HG03520 (cell line): Measurements from ENCODE around the gene SORCS1.

Experiments
- ATAC-seq: cut with Tn5 transposase; IDR thresholded peaks from one replicate; pipeline ENCODE4 v1.9.1; 2021; ENCODE audit warnings: mild to moderate bottlenecking, moderate library complexity; ENCODE audit not compliant: unreplicated experiment

Gene SORCS1

GRCh38 chr10:106908225-106908624 is 256.3 kb downstream of the SORCS1 start:
- no peak for ATAC-seq

- no peak for ATAC-seq
These were observed 260.3 kb downstream of the SORCS1 start for GRCh38 chr10:106904209-106904608.

- no peak for ATAC-seq
These were observed 261.3 kb downstream of the SORCS1 start for GRCh38 chr10:106903180-106903579.

- ATAC-seq, result no peak
These were observed 264.4 kb downstream of the SORCS1 start for GRCh38 chr10:106900016-106900652.

- no peak for ATAC-seq
These were observed 266.1 kb downstream of the SORCS1 start for GRCh38 chr10:106898446-106898845.

GRCh38 chr10:106897719-106898118 is 266.8 kb downstream of the SORCS1 start:
- ATAC-seq, result no peak

GRCh38 chr10:106894692-106895091 is 269.8 kb downstream of the SORCS1 start:
- ATAC-seq, result no peak

GRCh38 chr10:106877574-106877973 is 286.9 kb downstream of the SORCS1 start:
- no peak for ATAC-seq

- ATAC-seq, result no peak
These were observed 290.0 kb downstream of the SORCS1 start for GRCh38 chr10:106874604-106874889.

GRCh38 chr10:106873770-106874603 is 290.5 kb downstream of the SORCS1 start:
- ATAC-seq, result no peak

- no peak for ATAC-seq
These were observed 292.3 kb downstream of the SORCS1 start for GRCh38 chr10:106872176-106872575.

- no peak for ATAC-seq
These were observed 298.2 kb downstream of the SORCS1 start for GRCh38 chr10:106866244-106866845.

GRCh38 chr10:106864031-106864430 is 300.5 kb downstream of the SORCS1 start:
- peak; percentile 37 for ATAC-seq

- ATAC-seq, result no peak
These were observed 301.0 kb downstream of the SORCS1 start for GRCh38 chr10:106863549-106863948.

GRCh38 chr10:106859892-106860652 is 304.4 kb downstream of the SORCS1 start:
- no peak for ATAC-seq

- ATAC-seq, result no peak
These were observed 306.8 kb downstream of the SORCS1 start for GRCh38 chr10:106857728-106858127.

- no peak for ATAC-seq
These were observed 307.3 kb downstream of the SORCS1 start for GRCh38 chr10:106857213-106857612.

- peak; percentile 90 for ATAC-seq
These were observed 327.4 kb downstream of the SORCS1 start for GRCh38 chr10:106836933-106837663.

GRCh38 chr10:106832846-106833245 is 331.7 kb downstream of the SORCS1 start:
- ATAC-seq, result no peak

- no peak for ATAC-seq
These were observed 334.0 kb downstream of the SORCS1 start for GRCh38 chr10:106830471-106830870.

GRCh38 chr10:106830006-106830405 is 334.5 kb downstream of the SORCS1 start:
- no peak for ATAC-seq
